ENCODE results near the gene HRAS. TPM values are rescaled to one million over a fixed set of nuclear protein-coding genes. Genes with fewer than 3 reads are reported as not detected.

The HRAS gene
- total and polyA plus RNA-seq, 2 of the 13 experiments (the other 11 are each of a cell fraction or from before 2014, with no cell fraction given), result 32.9 to 50.0 TPM

- H3K79me2 ChIP-seq (ENCODE audit: insufficient read depth, low read length), result peaks cover 3% of the 10 kb centered on the region
- H3K4me2 ChIP-seq (ENCODE audit: low read depth, low read length), result no peak overlapping the region
- ATAC-seq, result no peak
- POLR2A ChIA-PET, result no interaction called here
- DNase-seq (ENCODE audit: low spot score), result no peak
- CTCF ChIA-PET (ENCODE audit: low intra/inter-chr PET ratio, low total read pairs), result no interaction called here
- H3K4me3 ChIP-seq (replicated peaks in 1 of 3; ENCODE audit: insufficient read depth in 1 of 3, low read depth in 2 of 3, low read length in 3 of 3), result no peak overlapping the region
- H3K27me3 ChIP-seq (ENCODE audit: control insufficient read depth in 1 of 2, insufficient read depth in 2 of 2, low read length in 2 of 2), result no peaks in the 10 kb centered on the region
- TF ChIP-seq MED8 (CRISPR knock-in tag; IDR thresholded peaks at IDR 0.05; ENCODE audit: insufficient replicate concordance) (no peak), ZNF558 (CRISPR knock-in tag; IDR thresholded peaks at IDR 0.05; ENCODE audit: borderline replicate concordance) (no peak), ZNF484 (CRISPR knock-in tag; IDR thresholded peaks at IDR 0.05; ENCODE audit: borderline replicate concordance, low read depth) (no peak), TOPORS (CRISPR knock-in tag; IDR thresholded peaks at IDR 0.05) (no peak), RXRA (CRISPR knock-in tag; IDR thresholded peaks at IDR 0.05) (no peak), MIER3 (CRISPR knock-in tag; IDR thresholded peaks at IDR 0.05; ENCODE audit: borderline replicate concordance) (no peak), CREM (IDR thresholded peaks at IDR 0.05) (no peak), CREM (CRISPR knock-in tag; IDR thresholded peaks at IDR 0.05) (no peak), ZBTB7B (CRISPR knock-in tag; IDR thresholded peaks at IDR 0.05) (no peak), ZNF839 (CRISPR knock-in tag; IDR thresholded peaks at IDR 0.05; ENCODE audit: borderline replicate concordance) (no peak)
- TF ChIP-seq, protein P1, sequence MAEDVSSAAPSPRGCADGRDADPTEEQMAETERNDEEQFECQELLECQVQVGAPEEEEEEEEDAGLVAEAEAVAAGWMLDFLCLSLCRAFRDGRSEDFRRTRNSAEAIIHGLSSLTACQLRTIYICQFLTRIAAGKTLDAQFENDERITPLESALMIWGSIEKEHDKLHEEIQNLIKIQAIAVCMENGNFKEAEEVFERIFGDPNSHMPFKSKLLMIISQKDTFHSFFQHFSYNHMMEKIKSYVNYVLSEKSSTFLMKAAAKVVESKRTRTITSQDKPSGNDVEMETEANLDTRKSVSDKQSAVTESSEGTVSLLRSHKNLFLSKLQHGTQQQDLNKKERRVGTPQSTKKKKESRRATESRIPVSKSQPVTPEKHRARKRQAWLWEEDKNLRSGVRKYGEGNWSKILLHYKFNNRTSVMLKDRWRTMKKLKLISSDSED (CRISPR knock-in tag; IDR thresholded peaks at IDR 0.05), result no peak
- TF ChIP-seq, protein P2, sequence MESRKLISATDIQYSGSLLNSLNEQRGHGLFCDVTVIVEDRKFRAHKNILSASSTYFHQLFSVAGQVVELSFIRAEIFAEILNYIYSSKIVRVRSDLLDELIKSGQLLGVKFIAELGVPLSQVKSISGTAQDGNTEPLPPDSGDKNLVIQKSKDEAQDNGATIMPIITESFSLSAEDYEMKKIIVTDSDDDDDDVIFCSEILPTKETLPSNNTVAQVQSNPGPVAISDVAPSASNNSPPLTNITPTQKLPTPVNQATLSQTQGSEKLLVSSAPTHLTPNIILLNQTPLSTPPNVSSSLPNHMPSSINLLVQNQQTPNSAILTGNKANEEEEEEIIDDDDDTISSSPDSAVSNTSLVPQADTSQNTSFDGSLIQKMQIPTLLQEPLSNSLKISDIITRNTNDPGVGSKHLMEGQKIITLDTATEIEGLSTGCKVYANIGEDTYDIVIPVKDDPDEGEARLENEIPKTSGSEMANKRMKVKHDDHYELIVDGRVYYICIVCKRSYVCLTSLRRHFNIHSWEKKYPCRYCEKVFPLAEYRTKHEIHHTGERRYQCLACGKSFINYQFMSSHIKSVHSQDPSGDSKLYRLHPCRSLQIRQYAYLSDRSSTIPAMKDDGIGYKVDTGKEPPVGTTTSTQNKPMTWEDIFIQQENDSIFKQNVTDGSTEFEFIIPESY (CRISPR knock-in tag; IDR thresholded peaks at IDR 0.05), result no peak
- H2AFZ ChIP-seq (ENCODE audit: low read length), result no peak overlapping the region
- BruUV-seq (replicated peaks), result no TSS peak
- H3K9me3 ChIP-seq (ENCODE audit: low read length), result no peaks in the 10 kb centered on the region
- H3K4me1 ChIP-seq (ENCODE audit: insufficient read depth, low read length), result no peaks in the 10 kb centered on the region
- FAIRE-seq, result no peak
- peaks cover 10 to 14% of the 10 kb centered on the region in 2 experiments; a peak in 2 of 5 replicates for H3K36me3 ChIP-seq (replicated peaks in 1 of 2; ENCODE audit: control insufficient read depth in 1 of 2, insufficient read depth in 2 of 2, low read length in 2 of 2)
- WGBS (ENCODE audit: low lambda C conversion rate), result over 99% methylated on average over 20 of the region's 37 CpGs
- in situ Hi-C loops (cut with HindIII; ENCODE audit: extremely low pct_ligation_motif_present, low pct_unique_long_range_greater_than_20kb), result no loop called here
- no peak overlapping the region for H3K9ac ChIP-seq (ENCODE audit: insufficient read depth, low read depth, low read length)
- intact Hi-C loops (cut with micrococcal nuclease; ENCODE audit: unreplicated experiment), result no loop called here
- H4K20me1 ChIP-seq (ENCODE audit: insufficient read depth, low read length), result no peaks in the 10 kb centered on the region
- no peak overlapping the region for H3K27ac ChIP-seq (ENCODE audit: extremely low read length, insufficient read depth, low read length)
These were observed 45.7 kb downstream of the HRAS start for GRCh38 chr11:489610-490185.
